Thyroid gland (tissue), 4 donors: ENCODE results near the gene CHRM3. TPM values are rescaled to one million over a fixed set of nuclear protein-coding genes. Genes with fewer than 3 reads are reported as not detected.

ENCODE experiments used
- DNase-seq, 2 donors: peaks; one replicate each; pipeline ENCODE4 v3.0.0-alpha.2; 2019
- H3K27ac ChIP-seq, 3 donors: fragments of 200-600 bp; sonication (generic); 1 replicate in 2 of 3; 2 replicates in 1 of 3; pipeline ENCODE4 v1.5.1; 2016 to 2019; ENCODE audit warnings: mild to moderate bottlenecking in 1 of 3, moderate library complexity in 1 of 3
- H3K27me3 ChIP-seq: fragments of 200-600 bp; sonication (generic); one replicate; pipeline ENCODE4 v1.5.1; 2019
- H3K36me3 ChIP-seq, 2 donors: fragments of 200-600 bp; sonication (generic); one replicate each; pipeline ENCODE4 v1.5.1; 2016 to 2019
- H3K4me1 ChIP-seq, 2 donors: fragments of 200-600 bp; sonication (generic); one replicate each; pipeline ENCODE4 v1.5.1; 2017 to 2019
- H3K4me3 ChIP-seq, 3 donors: fragments of 200-600 bp; sonication (generic); replicated peaks in 1 of 3; 1 replicate in 2 of 3; 2 replicates in 1 of 3; pipeline ENCODE4 v1.5.1; 2016; ENCODE audit warnings: mild to moderate bottlenecking in 1 of 3
- H3K9me3 ChIP-seq: fragments of 200-600 bp; sonication (generic); one replicate; pipeline ENCODE4 v1.5.1; 2017
- CTCF ChIP-seq, 6 experiments: fragments of 200-600 bp in 3 of 6; fragments of 450-650 bp in 3 of 6; sonication (generic) in 3 of 6; IDR thresholded peaks; one replicate each; pipeline ENCODE4 v1.5.1; 2016 to 2019; ENCODE audit warnings: antibody characterized with exemption in 6 of 6, mild to moderate bottlenecking in 2 of 6, inconsistent platforms in 1 of 6, moderate library complexity in 1 of 6
- POLR2A ChIP-seq, 2 donors: fragments of 450-650 bp; IDR thresholded peaks; one replicate each; pipeline ENCODE4 v1.6.1; 2017; ENCODE audit warnings: antibody characterized with exemption in 2 of 2, mild to moderate bottlenecking in 2 of 2, moderate library complexity in 1 of 2
- WGBS, 2 donors: methylation state at CpG; one replicate each; pipeline ENCODE4 v1.1.5; 2017; 5-methylcytosine and 5-hydroxymethylcytosine counted together
- intact Hi-C: fragments of 100-400 bp; cut with DNase I; formaldehyde crosslinking; loops from one replicate; pipeline ENCODE4 v1.15.1; 2023
- total RNA-seq, 4 donors: library from RNA; depleted of rRNA; stranded (reverse); fragments of >200 nt; gene quantifications; one replicate each; pipeline ENCODE4 v1.2.3, GENCODE V29; 2016

The CHRM3 gene
- total RNA-seq, 4 donors from 2014 or later, result 3.0 to 9.6 (median 6.2) TPM

GRCh38 chr1:239421811-239422210 lies 35.4 kb downstream of the CHRM3 start:
- Histone ChIP-seq H3K4me1 (no peaks in the 10 kb centered on the region), H3K9me3 (no peaks in the 10 kb centered on the region), H3K4me3 (no peak overlapping the region), H3K27me3 (no peaks in the 10 kb centered on the region), H3K27ac (no peak overlapping the region), H3K36me3 (no peaks in the 10 kb centered on the region)
- WGBS, 2 donors, result 67 to 77% methylated on average over 2 of the region's 2 CpGs
- TF ChIP-seq CTCF (IDR thresholded peaks at IDR 0.05), result no peak
- no peak for TF ChIP-seq POLR2A (IDR thresholded peaks at IDR 0.05)
- no peak for DNase-seq
- intact Hi-C loops, result no loop called here

GRCh38 chr1:239422818-239423217 lies 36.5 kb downstream of the CHRM3 start:
- Histone ChIP-seq H3K4me1 (no peaks in the 10 kb centered on the region), H3K27ac (no peak overlapping the region), H3K36me3 (no peaks in the 10 kb centered on the region), H3K9me3 (no peaks in the 10 kb centered on the region), H3K27me3 (no peaks in the 10 kb centered on the region), H3K4me3 (no peak overlapping the region)
- WGBS, 2 donors, result 88 to 89% methylated on average over 3 of the region's 3 CpGs
- no peak for TF ChIP-seq CTCF (IDR thresholded peaks at IDR 0.05)
- TF ChIP-seq POLR2A (IDR thresholded peaks at IDR 0.05), result no peak
- intact Hi-C loops, result no loop called here
- no peak for DNase-seq

- no peaks in the 10 kb centered on the region for H3K27me3 ChIP-seq
- WGBS, 2 donors, result 74 to 77% methylated on average over 4 of the region's 4 CpGs
- H3K4me1 ChIP-seq, result no peaks in the 10 kb centered on the region
- no peak for DNase-seq
- H3K4me3 ChIP-seq, result no peak overlapping the region
- H3K27ac ChIP-seq, result no peak overlapping the region
- H3K36me3 ChIP-seq, result no peaks in the 10 kb centered on the region
- H3K9me3 ChIP-seq, result no peaks in the 10 kb centered on the region
- TF ChIP-seq CTCF (IDR thresholded peaks at IDR 0.05), result no peak
- no peak for TF ChIP-seq POLR2A (IDR thresholded peaks at IDR 0.05)
- intact Hi-C loops, result no loop called here
Measured at GRCh38 chr1:239426821-239427475, 40.6 kb downstream of the CHRM3 start.

GRCh38 chr1:239427712-239428111 lies 41.3 kb downstream of the CHRM3 start:
- no peaks in the 10 kb centered on the region for H3K36me3 ChIP-seq
- H3K27ac ChIP-seq, result no peak overlapping the region
- WGBS, 2 donors, result 93% methylated on average over 3 of the region's 3 CpGs
- H3K4me3 ChIP-seq, result no peak overlapping the region
- DNase-seq, result no peak
- no peaks in the 10 kb centered on the region for H3K27me3 ChIP-seq
- intact Hi-C loops, result no loop called here
- no peaks in the 10 kb centered on the region for H3K9me3 ChIP-seq
- no peaks in the 10 kb centered on the region for H3K4me1 ChIP-seq
- no peak for TF ChIP-seq POLR2A (IDR thresholded peaks at IDR 0.05)
- no peak for TF ChIP-seq CTCF (IDR thresholded peaks at IDR 0.05)

- Histone ChIP-seq H3K36me3 (no peaks in the 10 kb centered on the region), H3K27ac (no peak overlapping the region), H3K4me3 (no peak overlapping the region), H3K4me1 (no peaks in the 10 kb centered on the region), H3K9me3 (no peaks in the 10 kb centered on the region), H3K27me3 (no peaks in the 10 kb centered on the region)
- TF ChIP-seq POLR2A (IDR thresholded peaks at IDR 0.05) (no peak), CTCF (IDR thresholded peaks at IDR 0.05) (no peak)
- intact Hi-C loops, result no loop called here
- WGBS, 2 donors, result 76 to 83% methylated on average over 4 of the region's 4 CpGs
- DNase-seq, result no peak
Measured at GRCh38 chr1:239428120-239428710, 41.8 kb downstream of the CHRM3 start.
